Esophagus squamous epithelium (tissue), 5 donors: ENCODE measurements around the gene MMS19. TPM values are rescaled to one million over a fixed set of nuclear protein-coding genes. Genes with fewer than 3 reads are reported as not detected.
"Not testable (repeated sequence)": the region's sequence is repeated elsewhere in the genome, so short reads cannot be mapped to it uniquely, and the experiment has no call there.

Experiments used
- DNase-seq: peaks from one replicate; lab custom pipeline; 2025; lab: John Stamatoyannopoulos, UW
- H3K27ac ChIP-seq, 4 donors: fragments of 200-600 bp; sonication (generic); one replicate each; pipeline ENCODE4 v1.5.1; 2016 to 2019; ENCODE audit warnings: mild to moderate bottlenecking in 1 of 4
- H3K27me3 ChIP-seq, 4 donors: fragments of 200-600 bp; sonication (generic); 1 replicate in 3 of 4; 2 replicates in 1 of 4; pipeline versions ENCODE4 v1.5.1 to v1.6.0; 2017 to 2021; ENCODE audit warnings: antibody characterized with exemption in 1 of 4
- H3K36me3 ChIP-seq, 3 donors: fragments of 200-600 bp; sonication (generic); one replicate each; pipeline ENCODE4 v1.5.1; 2016 to 2019
- H3K4me1 ChIP-seq, 3 donors: fragments of 200-600 bp; sonication (generic); one replicate each; pipeline ENCODE4 v1.5.1; 2017 to 2019
- H3K4me3 ChIP-seq, 4 donors: fragments of 200-600 bp; sonication (generic); 1 replicate in 3 of 4; 2 replicates in 1 of 4; pipeline ENCODE4 v1.5.1; 2016 to 2019; ENCODE audit warnings: mild to moderate bottlenecking in 2 of 4, moderate library complexity in 1 of 4
- H3K9me3 ChIP-seq, 3 donors: fragments of 200-600 bp; sonication (generic); one replicate each; pipeline ENCODE4 v1.5.1; 2016 to 2019
- POLR2A ChIP-seq, 4 donors: fragments of 450-650 bp; IDR thresholded peaks; one replicate each; pipeline ENCODE4 v1.6.1; 2017; ENCODE audit warnings: antibody characterized with exemption in 4 of 4, mild to moderate bottlenecking in 4 of 4, moderate library complexity in 3 of 4
- WGBS, 2 donors: methylation state at CpG; one replicate each; pipeline ENCODE4 v1.1.5; 2018; 5-methylcytosine and 5-hydroxymethylcytosine counted together
- intact Hi-C: fragments of 100-400 bp; cut with DNase I; formaldehyde crosslinking; loops from one replicate; pipeline ENCODE4 v1.15.0; 2022
- total RNA-seq, 4 donors: library from RNA; depleted of rRNA; stranded (reverse); fragments of >200 nt; gene quantifications; one replicate each; pipeline ENCODE4 v1.1.0, GENCODE V29; 2016
- TF ChIP-seq, protein P1 (sequence below), 6 experiments: fragments of 450-650 bp in 4 of 6; fragments of 200-600 bp in 2 of 6; sonication (generic) in 2 of 6; IDR thresholded peaks; one replicate each; pipeline ENCODE4 v1.5.1; 2016 to 2019; ENCODE audit warnings: antibody characterized with exemption in 6 of 6, mild to moderate bottlenecking in 4 of 6, moderate library complexity in 4 of 6
- donor health status: DM: yes; HTN: yes; CAD: no.

MMS19 gene
- total RNA-seq, 4 donors from 2014 or later: 57.7 to 93.3 (median 65.1) TPM

DNA sequence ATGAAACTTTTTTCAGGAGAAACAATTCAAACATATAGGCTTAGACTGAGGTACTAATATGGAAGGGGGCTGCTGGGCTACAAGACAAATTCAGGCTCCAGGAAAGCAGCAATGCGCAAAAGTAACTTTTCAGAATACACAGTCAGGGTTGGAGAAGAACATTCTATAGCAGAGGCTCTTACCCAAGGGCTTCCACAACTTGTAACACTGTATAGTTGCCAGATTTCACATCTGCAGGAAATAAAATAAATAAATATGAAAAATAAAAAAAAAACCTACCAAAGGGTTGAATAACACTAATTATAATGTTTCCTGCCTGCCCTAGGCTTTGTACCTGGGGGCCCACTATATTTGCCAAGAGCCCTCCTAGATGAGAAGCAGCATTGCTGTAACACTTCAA lies 14.3 kb downstream of the MMS19 start:
- no peak overlapping the region for H3K27ac ChIP-seq
- 87 to 92% methylated on average over 1 of the region's 1 CpG for WGBS, 2 donors
- no peak overlapping the region for H3K4me3 ChIP-seq
- H3K36me3 ChIP-seq: peaks cover 9 to 76% (median 12%) of the 10 kb centered on the region in 3 donors
- no peaks in the 10 kb centered on the region for H3K9me3 ChIP-seq
- intact Hi-C loops: no loop called here
- TF ChIP-seq, protein P1, sequence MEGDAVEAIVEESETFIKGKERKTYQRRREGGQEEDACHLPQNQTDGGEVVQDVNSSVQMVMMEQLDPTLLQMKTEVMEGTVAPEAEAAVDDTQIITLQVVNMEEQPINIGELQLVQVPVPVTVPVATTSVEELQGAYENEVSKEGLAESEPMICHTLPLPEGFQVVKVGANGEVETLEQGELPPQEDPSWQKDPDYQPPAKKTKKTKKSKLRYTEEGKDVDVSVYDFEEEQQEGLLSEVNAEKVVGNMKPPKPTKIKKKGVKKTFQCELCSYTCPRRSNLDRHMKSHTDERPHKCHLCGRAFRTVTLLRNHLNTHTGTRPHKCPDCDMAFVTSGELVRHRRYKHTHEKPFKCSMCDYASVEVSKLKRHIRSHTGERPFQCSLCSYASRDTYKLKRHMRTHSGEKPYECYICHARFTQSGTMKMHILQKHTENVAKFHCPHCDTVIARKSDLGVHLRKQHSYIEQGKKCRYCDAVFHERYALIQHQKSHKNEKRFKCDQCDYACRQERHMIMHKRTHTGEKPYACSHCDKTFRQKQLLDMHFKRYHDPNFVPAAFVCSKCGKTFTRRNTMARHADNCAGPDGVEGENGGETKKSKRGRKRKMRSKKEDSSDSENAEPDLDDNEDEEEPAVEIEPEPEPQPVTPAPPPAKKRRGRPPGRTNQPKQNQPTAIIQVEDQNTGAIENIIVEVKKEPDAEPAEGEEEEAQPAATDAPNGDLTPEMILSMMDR (IDR thresholded peaks at IDR 0.05): no peak
- no peak for TF ChIP-seq POLR2A (IDR thresholded peaks at IDR 0.05)
- H3K4me1 ChIP-seq: peaks cover 0 to 50% (median 7%) of the 10 kb centered on the region in 3 donors
- no peak for DNase-seq
- H3K27me3 ChIP-seq: no peaks in the 10 kb centered on the region

DNA sequence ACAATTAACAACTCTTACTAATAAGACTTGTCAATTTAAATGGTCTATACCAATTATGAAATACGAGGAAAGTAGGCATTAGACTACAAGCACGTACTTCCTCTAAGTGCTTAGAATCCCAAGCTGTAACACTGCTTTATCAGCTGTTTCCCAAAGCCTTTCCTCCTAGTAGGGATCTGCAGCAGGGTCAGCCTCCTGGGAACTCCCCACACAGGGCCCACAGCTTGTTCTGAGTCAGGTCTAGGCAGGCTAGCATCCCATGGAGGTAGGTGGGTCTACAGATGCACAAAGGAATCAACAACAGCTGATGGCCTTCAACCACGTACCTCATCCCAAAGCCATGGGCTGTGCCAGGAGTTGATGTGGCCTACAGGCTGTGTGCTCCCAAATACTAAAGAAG lies 14.7 kb downstream of the MMS19 start:
- Histone ChIP-seq H3K4me3 (no peak overlapping the region), H3K36me3 (peaks cover 9 to 80% (median 16%) of the 10 kb centered on the region in 3 donors), H3K27me3 (no peaks in the 10 kb centered on the region), H3K9me3 (no peaks in the 10 kb centered on the region), H3K27ac (no peak overlapping the region), H3K4me1 (peaks cover 0 to 46% (median 7%) of the 10 kb centered on the region in 3 donors)
- TF ChIP-seq POLR2A (IDR thresholded peaks at IDR 0.05): no peak
- TF ChIP-seq, protein P1 (IDR thresholded peaks at IDR 0.05): no peak
- 65 to 69% methylated on average over 3 of the region's 3 CpGs for WGBS, 2 donors
- intact Hi-C loops: no loop called here
- no peak for DNase-seq

DNA sequence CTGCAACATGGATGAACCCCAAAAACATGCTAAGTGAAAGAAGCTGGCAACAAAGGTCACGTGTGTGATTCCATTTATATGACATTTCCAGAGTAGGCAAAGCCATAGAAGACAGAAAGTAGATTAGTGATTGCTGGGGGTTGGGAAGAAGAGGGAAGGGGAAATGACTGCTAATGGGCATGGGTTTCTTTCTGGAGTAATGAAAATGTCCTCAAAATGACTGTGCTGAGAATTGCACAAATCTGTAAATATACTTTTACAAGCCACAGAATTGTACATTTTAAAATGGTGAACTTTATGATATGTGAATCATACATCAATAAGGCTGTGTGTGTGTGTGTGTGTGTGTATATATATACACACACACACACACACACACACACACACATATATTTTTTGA lies 15.8 kb downstream of the MMS19 start:
- no peaks in the 10 kb centered on the region for H3K9me3 ChIP-seq
- peaks cover 0 to 45% (median 7%) of the 10 kb centered on the region in 3 donors for H3K4me1 ChIP-seq
- intact Hi-C loops: no loop called here
- H3K27ac ChIP-seq: no peak overlapping the region
- H3K27me3 ChIP-seq: no peaks in the 10 kb centered on the region
- 85 to 86% methylated on average over 1 of the region's 1 CpG for WGBS, 2 donors
- TF ChIP-seq, protein P1 (IDR thresholded peaks at IDR 0.05): no peak
- TF ChIP-seq POLR2A (IDR thresholded peaks at IDR 0.05): no peak
- H3K36me3 ChIP-seq: peaks cover 9 to 87% (median 25%) of the 10 kb centered on the region in 3 donors
- DNase-seq: no peak
- H3K4me3 ChIP-seq: no peak overlapping the region

DNA sequence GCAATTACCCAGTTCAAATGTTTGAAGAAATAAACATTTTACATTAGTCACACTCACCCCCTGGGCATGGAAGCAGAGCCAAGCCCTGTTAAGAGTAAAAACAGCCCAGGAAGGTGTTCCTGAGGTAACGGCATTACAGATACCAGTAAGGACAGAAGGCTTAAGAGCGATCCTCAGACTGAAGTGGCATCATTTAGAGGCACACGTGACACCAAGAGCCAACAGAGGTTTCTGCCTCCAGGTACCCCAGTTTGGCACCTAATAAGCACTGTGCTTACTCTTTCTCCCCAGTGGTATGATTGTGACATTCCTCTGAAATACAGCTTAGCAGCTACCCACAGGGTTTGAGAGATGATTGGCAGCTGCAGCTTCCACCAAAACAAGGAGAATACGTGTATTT lies 17.2 kb downstream of the MMS19 start:
- Histone ChIP-seq H3K36me3 (peaks cover 9 to 97% (median 38%) of the 10 kb centered on the region in 3 donors), H3K9me3 (no peaks in the 10 kb centered on the region), H3K27me3 (no peaks in the 10 kb centered on the region), H3K4me1 (peaks cover 0 to 51% (median 7%) of the 10 kb centered on the region in 3 donors), H3K4me3 (no peak overlapping the region), H3K27ac (peak overlapping the region in 1 of 4 donors; percentile 39)
- TF ChIP-seq, protein P1 (IDR thresholded peaks at IDR 0.05): no peak
- no peak for TF ChIP-seq POLR2A (IDR thresholded peaks at IDR 0.05)
- intact Hi-C loops: no loop called here
- WGBS, 2 donors: 29 to 62% methylated on average over 3 to 4 of the region's 4 CpGs
- DNase-seq: no peak

DNA sequence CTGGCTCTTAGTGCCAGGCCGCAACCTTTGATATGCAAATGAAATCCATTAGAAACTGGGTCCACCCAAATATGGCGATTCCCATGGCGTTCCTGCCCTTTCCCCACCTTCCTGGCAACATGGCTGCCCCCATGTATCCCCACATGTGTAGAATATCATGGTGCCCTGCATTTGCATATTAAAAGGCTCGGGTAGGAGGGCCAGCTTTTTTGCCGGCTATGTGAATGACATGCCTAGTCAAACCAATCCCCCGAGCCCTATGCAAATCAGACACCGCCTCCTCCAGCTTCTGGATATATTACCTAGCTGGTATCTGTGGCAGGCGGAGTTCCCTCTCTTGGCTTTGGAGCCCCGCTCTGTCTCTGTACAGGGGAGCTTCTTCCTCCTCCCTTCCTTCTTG lies 18.3 kb downstream of the MMS19 start:
- no peak overlapping the region for H3K4me3 ChIP-seq
- H3K27ac ChIP-seq: no peak overlapping the region
- intact Hi-C loops: no loop called here
- H3K4me1 ChIP-seq: peaks cover 0 to 59% (median 10%) of the 10 kb centered on the region in 3 donors
- no peaks in the 10 kb centered on the region for H3K27me3 ChIP-seq
- peaks cover 9 to 97% (median 44%) of the 10 kb centered on the region in 3 donors for H3K36me3 ChIP-seq
- 74 to 77% methylated on average over 9 of the region's 9 CpGs for WGBS, 2 donors
- no peaks in the 10 kb centered on the region for H3K9me3 ChIP-seq
- no peak for DNase-seq
- TF ChIP-seq POLR2A (IDR thresholded peaks at IDR 0.05): no peak
- TF ChIP-seq, protein P1 (IDR thresholded peaks at IDR 0.05): no peak

DNA sequence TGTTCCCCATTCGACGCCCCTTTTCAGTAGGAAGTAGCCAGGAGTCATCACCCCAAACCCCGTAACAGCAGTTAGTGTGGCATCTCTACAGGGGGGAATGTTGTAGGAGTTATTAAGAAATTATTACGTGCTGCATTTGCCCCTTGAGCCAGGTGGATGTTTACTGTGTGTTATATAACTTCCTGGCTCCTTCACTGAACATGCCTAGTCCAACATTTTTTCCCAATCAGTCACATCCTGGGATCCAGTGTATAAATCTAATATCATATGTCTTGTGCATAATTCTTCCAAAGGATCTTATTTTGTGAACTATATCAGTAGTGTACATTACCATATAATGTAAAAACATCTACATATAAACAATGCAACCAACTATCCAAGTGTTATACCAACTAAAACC lies 18.8 kb downstream of the MMS19 start:
- DNase-seq, H3K4me3 ChIP-seq, H3K9me3 ChIP-seq, intact Hi-C loops, H3K27ac ChIP-seq, H3K27me3 ChIP-seq: not testable (repeated sequence)
- H3K36me3 ChIP-seq: peaks cover 9 to 97% (median 45%) of the 10 kb centered on the region in 3 donors
- peaks cover 0 to 59% (median 10%) of the 10 kb centered on the region in 3 donors for H3K4me1 ChIP-seq
- WGBS, 2 donors: 80% methylated on average over 3 to 4 of the region's 4 CpGs
